Non-pigmented ciliary epithelial cell (primary cell): Measurements from ENCODE around the gene LY6G6F.
"Not testable (repeated sequence)": the region's sequence is repeated elsewhere in the genome, so short reads cannot be mapped to it uniquely, and the experiment has no call there.

Source experiments
- DNase-seq: peaks from one replicate; pipeline ENCODE4 v3.0.0-alpha.2; 2010; ENCODE audit warnings: low read depth

The LY6G6F gene

GRCh38 chr6:31702819-31703716 lies 3.6 kb upstream of the LY6G6F start, which contains the start of gene ABHD16A:
Gene ABHD16A (minus strand): TSS chr6:31703324. CDS start chr6:31703281, 43 bp downstream.
- DNase-seq, result peak; percentile 91

DNA sequence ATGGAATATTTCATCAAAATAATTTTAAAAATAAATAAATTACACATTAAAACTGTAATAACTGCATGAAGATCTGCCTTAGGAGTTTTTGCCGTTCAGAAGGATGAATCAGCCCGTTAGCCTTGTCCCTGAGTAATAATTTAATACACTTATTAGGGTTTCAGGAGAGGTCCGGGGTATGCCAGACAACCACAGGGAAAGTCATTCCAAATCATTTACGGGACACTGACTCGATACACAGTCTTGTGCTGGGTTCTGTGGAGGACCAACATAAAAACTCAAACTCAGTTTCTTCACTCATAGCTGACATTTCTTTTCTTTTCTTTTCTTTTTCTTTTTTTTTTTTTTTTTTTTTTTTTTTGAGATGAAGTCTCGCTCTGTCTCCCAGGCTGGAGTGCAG lies 735 bp upstream of the LY6G6F start:
- DNase-seq, result no peak

DNA sequence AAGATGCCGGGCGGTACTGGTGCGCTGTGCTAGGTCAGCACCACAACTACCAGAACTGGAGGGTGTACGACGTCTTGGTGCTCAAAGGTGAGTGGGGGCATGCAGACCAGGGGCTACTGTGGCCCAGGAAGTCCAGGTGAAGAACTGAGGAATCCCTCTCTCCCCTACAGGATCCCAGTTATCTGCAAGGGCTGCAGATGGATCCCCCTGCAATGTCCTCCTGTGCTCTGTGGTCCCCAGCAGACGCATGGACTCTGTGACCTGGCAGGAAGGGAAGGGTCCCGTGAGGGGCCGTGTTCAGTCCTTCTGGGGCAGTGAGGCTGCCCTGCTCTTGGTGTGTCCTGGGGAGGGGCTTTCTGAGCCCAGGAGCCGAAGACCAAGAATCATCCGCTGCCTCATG lies 1.0 kb downstream of the LY6G6F start:
- DNase-seq, result no peak

- DNase-seq, result no peak
Measured at GRCh38 chr6:31708224-31708623, 1.6 kb downstream of the LY6G6F start.

DNA sequence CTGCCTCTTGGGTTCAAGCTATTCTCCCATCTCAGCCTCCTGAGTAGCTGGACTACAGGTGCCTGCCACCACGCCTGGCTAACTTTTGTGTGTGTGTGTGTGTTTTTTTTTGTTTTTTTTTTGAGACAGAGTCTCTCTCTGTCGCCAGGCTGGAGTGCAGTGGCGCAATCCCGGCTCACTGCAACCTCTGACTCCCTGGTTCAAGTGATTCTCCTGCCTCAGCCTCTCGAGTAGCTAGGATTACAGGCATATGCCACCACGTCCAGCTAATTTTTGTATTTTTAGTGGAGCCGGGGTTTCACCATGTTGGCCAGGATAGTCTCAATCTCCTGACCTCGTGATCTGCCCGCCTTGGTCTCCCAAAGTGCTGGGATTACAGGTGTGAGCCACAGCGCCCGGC lies 2.5 kb downstream of the LY6G6F start:
- DNase-seq, result not testable (repeated sequence)

DNA sequence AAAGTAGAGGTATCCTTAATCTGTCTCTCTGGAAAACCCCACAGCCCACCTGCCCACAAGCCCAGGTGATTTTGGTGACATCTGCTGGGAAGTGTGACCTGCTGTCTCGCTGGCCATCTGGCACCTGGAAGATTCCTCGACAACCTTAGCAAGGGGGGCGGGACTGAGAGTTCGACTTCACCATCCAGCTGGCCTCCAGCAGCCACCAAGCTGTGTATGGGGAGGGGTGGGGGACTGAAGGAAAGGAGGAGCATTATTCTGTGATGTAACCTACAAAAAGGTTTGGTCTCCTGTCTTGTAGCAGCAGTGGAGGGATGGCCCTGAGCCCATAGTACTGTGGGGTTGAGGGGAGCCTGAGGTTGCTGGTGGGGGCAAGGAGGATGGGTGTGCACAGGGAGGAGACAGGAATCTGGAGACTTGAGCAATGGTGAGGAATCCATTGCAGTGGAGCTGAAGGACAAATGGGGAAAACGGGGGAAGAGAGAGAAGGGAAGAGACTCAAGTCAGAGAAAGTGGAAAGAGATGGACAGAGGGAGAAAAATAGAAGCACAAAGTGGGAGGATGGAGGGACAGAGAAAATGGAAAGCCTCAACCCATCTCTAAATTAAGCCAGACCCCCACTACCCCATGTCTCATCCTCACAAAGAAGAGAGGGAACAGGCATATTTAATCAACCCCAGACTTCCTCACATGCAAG lies 4.0 kb downstream of the LY6G6F start:
- no peak for DNase-seq

DNA sequence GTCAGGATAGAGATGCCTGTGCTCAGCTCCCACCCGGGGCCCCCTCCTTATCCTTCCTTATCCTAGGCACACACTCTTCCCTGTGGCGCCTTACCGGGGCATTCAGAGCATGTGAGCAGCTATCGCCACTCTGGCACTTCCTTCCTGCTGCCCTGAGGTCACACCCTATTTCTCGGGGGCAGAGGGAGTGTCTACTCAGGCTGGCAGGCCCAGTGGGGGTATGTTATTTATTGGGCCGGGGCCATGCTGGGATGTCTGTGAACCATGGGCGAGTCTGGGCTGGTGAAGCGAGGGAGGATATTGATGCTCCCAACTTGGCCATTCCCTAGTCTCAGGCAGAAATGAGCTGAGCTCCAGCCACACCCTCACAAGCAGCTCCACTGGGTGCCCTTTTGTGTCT lies 4.6 kb downstream of the LY6G6F start:
- DNase-seq, result no peak

DNA sequence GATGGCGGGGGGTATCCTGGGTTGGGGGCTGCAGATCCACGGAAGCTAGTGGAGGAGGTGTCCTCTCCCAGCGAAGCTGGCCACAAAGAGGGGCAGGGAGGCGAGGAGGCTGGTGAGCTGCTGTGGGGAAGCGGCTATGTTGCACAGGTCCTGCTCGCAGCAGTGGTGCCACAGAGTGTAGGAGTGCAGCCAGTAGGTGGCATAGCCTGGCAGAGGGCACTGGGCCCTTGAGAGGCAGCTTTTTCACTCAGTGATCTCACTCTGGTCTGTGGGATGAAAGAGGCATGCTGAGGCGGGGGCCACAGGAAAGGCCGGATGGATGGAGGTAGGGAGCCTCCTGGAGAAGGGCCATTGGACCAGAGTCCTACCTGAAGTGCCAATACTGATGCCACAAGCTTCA lies 5.6 kb downstream of the LY6G6F start:
- no peak for DNase-seq

- no peak for DNase-seq
Measured at GRCh38 chr6:31713465-31713864, 6.8 kb downstream of the LY6G6F start.

GRCh38 chr6:31713991-31714684 lies 7.5 kb downstream of the LY6G6F start:
- no peak for DNase-seq

- DNase-seq, result no peak
Measured at GRCh38 chr6:31715022-31715958, 8.6 kb downstream of the LY6G6F start, which contains the start of gene LY6G6D. Gene LY6G6D (plus strand): TSS chr6:31715348. CDS start chr6:31715356, 8 bp downstream.

GRCh38 chr6:31717499-31718222 lies 11.0 kb downstream of the LY6G6F start:
- DNase-seq, result no peak

- no peak for DNase-seq
Measured at GRCh38 chr6:31718265-31718664, 11.6 kb downstream of the LY6G6F start.

DNA sequence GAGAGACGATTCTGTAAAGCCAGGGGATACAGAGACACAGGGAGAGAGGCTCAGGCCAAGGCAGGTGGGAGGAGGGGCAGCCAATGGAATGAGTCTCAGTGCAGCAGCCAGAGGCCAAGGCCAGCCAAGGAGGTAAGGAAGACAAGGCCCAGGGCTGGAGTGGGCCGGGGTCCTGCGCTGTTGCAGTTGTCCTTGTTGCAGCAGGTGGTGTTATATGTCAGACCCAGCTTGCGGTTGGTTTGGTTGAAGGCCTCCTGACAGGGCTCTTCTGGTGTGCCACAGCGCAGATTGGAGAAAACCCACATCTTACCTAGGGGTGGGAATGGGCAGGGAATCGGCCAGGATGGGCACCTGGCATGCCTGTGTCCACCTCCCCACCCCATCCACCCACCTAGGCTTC lies 12.3 kb downstream of the LY6G6F start:
- no peak for DNase-seq

DNA sequence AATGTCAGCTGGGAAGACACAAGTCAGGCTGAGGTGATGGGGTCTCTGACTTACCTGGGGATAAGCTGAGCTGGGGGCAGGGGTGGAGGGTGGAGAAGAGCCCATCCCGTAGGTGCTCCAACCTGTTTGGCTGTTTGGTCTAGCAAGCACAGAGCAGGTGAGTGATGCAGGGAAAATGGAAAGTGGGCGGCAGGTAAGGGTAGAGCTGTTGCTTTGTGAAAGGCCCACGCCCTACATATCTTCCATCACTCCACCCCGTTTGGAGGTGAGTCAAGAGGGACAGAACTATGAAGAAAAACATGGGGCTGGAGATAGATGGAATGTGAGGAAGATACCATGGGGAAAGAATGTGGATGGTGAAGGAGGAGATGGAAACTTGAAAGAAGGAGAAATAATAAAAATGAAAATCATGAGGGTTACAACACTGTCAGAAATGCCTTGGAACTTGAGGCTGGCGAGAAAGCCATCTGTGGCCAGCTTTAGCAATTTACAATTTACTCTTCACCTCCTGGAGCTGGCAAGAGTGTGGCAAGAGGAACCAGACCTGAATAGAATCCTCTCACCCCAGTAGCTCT lies 13.6 kb downstream of the LY6G6F start:
- no peak for DNase-seq

DNA sequence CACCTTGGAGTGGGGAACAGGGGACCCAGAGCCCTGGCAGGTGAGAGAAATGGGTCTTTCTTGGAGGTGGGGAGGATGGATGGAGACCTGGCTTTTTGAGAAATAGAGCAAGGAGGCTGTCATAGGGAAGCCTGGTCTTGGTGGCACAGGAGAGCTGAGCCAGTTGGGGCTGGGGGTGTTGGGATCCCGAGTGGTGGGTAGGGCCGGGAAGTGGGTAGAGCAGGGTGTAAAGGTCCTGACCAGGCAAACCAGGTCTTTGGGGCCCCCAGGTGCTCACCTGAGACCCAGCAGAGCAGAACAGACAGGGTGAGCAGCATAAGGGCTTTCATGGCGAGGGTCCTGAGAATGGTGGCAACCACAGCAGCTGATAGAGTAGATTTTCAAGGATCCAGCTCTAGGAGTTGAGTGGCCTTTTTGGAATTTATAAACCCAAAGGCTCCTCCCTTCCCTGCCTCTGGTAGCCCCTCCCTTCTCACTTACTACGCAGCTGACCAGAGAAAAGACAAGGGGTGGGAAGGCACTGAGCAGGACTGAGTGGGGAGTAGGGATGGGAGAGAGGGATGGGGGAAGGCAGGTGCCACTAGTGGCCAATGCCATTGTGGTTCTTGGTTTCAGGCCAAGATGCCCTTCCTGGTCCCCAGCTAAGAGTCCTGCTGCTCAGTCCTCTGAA lies 14.8 kb downstream of the LY6G6F start, which contains the start of gene LY6G6C:
TSS of gene LY6G6C (minus strand) at position 396 of the 670 bp plus-strand sequence. CDS start at position 329, 67 bp downstream.
- no peak for DNase-seq

DNA sequence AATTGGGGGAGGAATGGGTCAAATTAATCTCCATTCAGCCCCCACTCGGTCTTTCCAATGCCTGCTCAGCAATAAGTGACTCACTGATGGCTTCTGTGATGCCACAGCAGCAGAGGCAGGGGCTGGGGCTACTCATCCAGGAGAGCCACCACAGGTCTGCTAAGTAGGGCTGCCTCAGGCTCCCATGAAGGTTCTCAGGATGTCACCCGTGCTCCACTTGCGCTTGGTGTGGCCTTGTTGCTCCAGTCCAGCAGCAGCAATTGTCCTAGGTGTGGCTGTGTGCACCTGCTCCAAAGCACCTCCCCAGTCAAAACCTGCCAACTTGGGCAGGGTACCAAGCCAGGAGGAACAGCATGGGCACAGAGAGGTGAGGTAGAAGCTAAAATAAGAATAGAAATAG lies 15.5 kb downstream of the LY6G6F start:
- DNase-seq, result no peak

DNA sequence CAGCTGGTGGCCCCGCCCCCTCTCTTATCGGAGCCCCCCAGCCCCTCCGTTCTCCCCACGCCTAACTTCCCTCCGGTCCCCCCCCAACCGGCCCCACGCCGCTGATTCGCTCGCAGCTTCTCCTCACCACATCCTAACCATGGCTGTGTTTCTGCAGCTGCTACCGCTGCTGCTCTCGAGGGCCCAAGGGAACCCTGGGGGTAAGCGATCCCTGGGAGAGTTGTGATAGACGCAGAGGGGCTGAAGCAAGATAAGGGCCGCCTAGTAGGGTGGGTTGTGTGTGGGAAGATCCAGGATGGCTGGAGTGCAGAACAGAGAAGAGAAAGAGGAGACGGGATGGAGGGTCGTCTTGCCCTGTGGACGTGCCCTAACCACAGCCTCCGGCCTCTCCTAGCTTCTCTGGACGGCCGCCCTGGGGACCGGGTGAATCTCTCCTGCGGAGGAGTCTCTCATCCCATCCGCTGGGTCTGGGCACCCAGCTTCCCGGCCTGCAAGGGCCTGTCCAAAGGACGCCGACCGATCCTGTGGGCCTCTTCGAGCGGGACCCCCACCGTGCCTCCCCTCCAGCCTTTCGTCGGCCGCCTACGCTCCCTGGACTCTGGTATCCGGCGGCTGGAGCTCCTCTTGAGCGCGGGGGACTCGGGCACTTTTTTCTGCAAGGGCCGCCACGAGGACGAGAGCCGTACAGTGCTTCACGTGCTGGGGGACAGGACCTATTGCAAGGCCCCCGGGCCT lies 16.7 kb downstream of the LY6G6F start, which contains the start of gene MPIG6B:
TSS of gene MPIG6B (plus strand) at position 129 of the 735 bp plus-strand sequence. CDS start at position 140, 11 bp downstream.
- no peak for DNase-seq
